K562 (cell line): ENCODE results near the gene ZNF709. TPM values are rescaled to one million over a fixed set of nuclear protein-coding genes. Genes with fewer than 3 reads are reported as not detected.

Experiments used
- ARHGAP35 ChIP-seq: fragments of 450-650 bp; IDR thresholded peaks from 2 replicates; pipeline ENCODE4 v1.6.1; 2018; ENCODE audit not compliant: partially characterized antibody
- ATF7 ChIP-seq: fragments of 450-650 bp; IDR thresholded peaks from 2 replicates; pipeline ENCODE4 v1.7.1; 2014; ENCODE audit warnings: mild to moderate bottlenecking, moderate library complexity
- BDP1 ChIP-seq: IDR thresholded peaks from 3 replicates; pipeline ENCODE4 v1.6.1; 2011; ENCODE audit not compliant: insufficient read length, insufficient read depth
- CBX3 ChIP-seq, 2 experiments: IDR thresholded peaks; 1 replicate in 1 of 2; 2 replicates in 1 of 2; pipeline ENCODE4 v1.6.1; 2012; ENCODE audit warnings: inconsistent platforms in 2 of 2, low read length in 2 of 2, borderline replicate concordance in 1 of 2, control low read depth in 1 of 2
- CHD1 ChIP-seq: fragments of 200-600 bp; sonication (generic); IDR thresholded peaks from one replicate; pipeline ENCODE4 v1.6.1; 2012; ENCODE audit warnings: mild to moderate bottlenecking, moderate library complexity, low read length, inconsistent platforms
- EGR1 ChIP-seq: fragments of 450-650 bp; conservative IDR thresholded peaks from 2 replicates; pipeline ENCODE4 v1.6.1; 2017; ENCODE audit warnings: mild to moderate bottlenecking
- FOXM1 ChIP-seq, 2 experiments: fragments of 450-650 bp in 1 of 2; sonication (generic) in 1 of 2; formaldehyde crosslinking in 1 of 2; IDR thresholded peaks; 2 replicates each; pipeline versions ENCODE4 v1.6.1 to v1.9.0; 2017 to 2022; ENCODE audit warnings: low read depth in 2 of 2, mild to moderate bottlenecking in 2 of 2, missing genetic modification reagents in 1 of 2, moderate library complexity in 1 of 2
- HEY1 ChIP-seq: fragments of 250-450 bp; sonication (Bioruptor Pico); IDR thresholded peaks from 2 replicates; pipeline ENCODE4 v1.5.0; 2020; ENCODE audit warnings: mild to moderate bottlenecking, moderate library complexity, borderline replicate concordance
- HMGXB4 ChIP-seq: sonication (generic); formaldehyde crosslinking; IDR thresholded peaks from 2 replicates; pipeline ENCODE4 v1.8.1; 2023; ENCODE audit warnings: mild to moderate bottlenecking, missing genetic modification reagents
- HNRNPH1 ChIP-seq: fragments of 200-400 bp; formaldehyde crosslinking; optimal IDR thresholded peaks from 2 replicates; pipeline ENCODE3; 2017; ENCODE audit warnings: low read depth, mild to moderate bottlenecking, low read length, moderate library complexity
- KAT7 ChIP-seq: sonication (generic); formaldehyde crosslinking; IDR thresholded peaks from 2 replicates; pipeline ENCODE4 v1.8.0; 2022; ENCODE audit warnings: missing genetic modification reagents, mild to moderate bottlenecking, borderline replicate concordance
- KAT8 ChIP-seq: fragments of 450-650 bp; IDR thresholded peaks from 2 replicates; pipeline ENCODE4 v1.6.1; 2016; ENCODE audit warnings: low read depth, mild to moderate bottlenecking
- MEF2D ChIP-seq: conservative IDR thresholded peaks from 2 replicates; pipeline ENCODE4 v1.6.1; 2016; ENCODE audit warnings: low read depth, missing genetic modification characterization, missing compliant biosample characterization
- MLX ChIP-seq, 2 experiments: fragments of 450-650 bp in 1 of 2; sonication (generic) in 1 of 2; formaldehyde crosslinking; conservative IDR thresholded peaks; 2 replicates each; pipeline versions ENCODE4 v1.4.0 to v1.8.1; 2020 to 2022; ENCODE audit warnings: mild to moderate bottlenecking in 1 of 2, missing genetic modification reagents in 1 of 2
- RBM39 ChIP-seq: fragments of 200-400 bp; formaldehyde crosslinking; optimal IDR thresholded peaks from 2 replicates; pipeline ENCODE3; 2018; ENCODE audit warnings: low read depth, low read length
- SNRNP70 ChIP-seq: fragments of 200-400 bp; formaldehyde crosslinking; optimal IDR thresholded peaks from 2 replicates; pipeline ENCODE3; 2017; ENCODE audit warnings: low read depth, low read length
- TAF7 ChIP-seq: fragments of 450-650 bp; IDR thresholded peaks from 2 replicates; pipeline ENCODE4 v1.6.1; 2016; ENCODE audit warnings: missing genetic modification characterization, missing compliant biosample characterization
- TRIM24 ChIP-seq, 2 experiments: fragments of 450-650 bp; IDR thresholded peaks; 2 replicates each; pipeline ENCODE4 v1.6.1; 2016
- ZBTB12 ChIP-seq: fragments of 250-450 bp; sonication (Bioruptor Pico); IDR thresholded peaks from 2 replicates; pipeline ENCODE4 v1.4.0; 2020
- ZBTB34 ChIP-seq: fragments of 250-450 bp; sonication (Bioruptor Pico); IDR thresholded peaks from 2 replicates; pipeline ENCODE4 v1.8.0; 2021; ENCODE audit warnings: mild to moderate bottlenecking, moderate library complexity
- ZC3H4 ChIP-seq: sonication (generic); formaldehyde crosslinking; IDR thresholded peaks from 2 replicates; pipeline ENCODE4 v1.9.0; 2021; ENCODE audit warnings: missing genetic modification reagents, borderline replicate concordance
- ZFPM2 ChIP-seq: fragments of 250-450 bp; sonication (Bioruptor Pico); IDR thresholded peaks from 2 replicates; pipeline ENCODE4 v1.5.1; 2022; ENCODE audit warnings: mild to moderate bottlenecking
- ZNF445 ChIP-seq: fragments of 250-450 bp; sonication (Bioruptor Pico); IDR thresholded peaks from 2 replicates; pipeline ENCODE4 v1.4.0; 2020; ENCODE audit warnings: low read depth, mild to moderate bottlenecking, moderate library complexity
- ZNF584 ChIP-seq: fragments of 200-800 bp; sonication (Bioruptor generic); IDR thresholded peaks from 2 replicates; pipeline ENCODE4 v1.6.1; 2016; ENCODE audit warnings: low read depth, mild to moderate bottlenecking, missing genetic modification characterization, missing compliant biosample characterization
- polyA plus RNA-seq, 8 experiments: library from polyadenylated mRNA; depleted of rRNA in 4 of 8; stranded (reverse) in 5 of 8; unstranded in 3 of 8; fragments of >200 nt; fragmentation: Nextera tagmentation in 2 of 8; fragmentation: Illumina TruSeq in 1 of 8; extraction: Ambion mirVana in 2 of 8; extraction: Trizol in 1 of 8; gene quantifications; 2 replicates each; pipeline versions ENCODE4 v1.2.1 to v1.2.3, GENCODE V29; 2011 to 2014; ENCODE audit warnings: inconsistent platforms in 1 of 8, missing spikeins in 1 of 8
- total RNA-seq, 7 experiments: library from RNA; depleted of rRNA in 6 of 7; stranded (reverse); fragments of >200 nt in 6 of 7; fragmentation: Illumina TruSeq in 2 of 7; extraction: Trizol in 2 of 7; gene quantifications; 2 replicates each; pipeline versions ENCODE4 v1.2.1 to v1.2.3, GENCODE V29; 2011 to 2021; ENCODE audit warnings: low replicate concordance in 1 of 7

ZNF709 gene
- total and polyA plus RNA-seq, 9 of the 15 experiments (the other 6 are each of a cell fraction or from before 2014, with no cell fraction given) = 0.07 to 0.69 (median 0.18) TPM

- TF ChIP-seq ZBTB34 (CRISPR knock-in tag) = no peak
- TF ChIP-seq FOXM1 (IDR thresholded peaks at IDR 0.05; ENCODE audit: low read depth) = no peak
- no peak for TF ChIP-seq FOXM1 (CRISPR knock-in tag; IDR thresholded peaks at IDR 0.05; ENCODE audit: low read depth)
- TF ChIP-seq ZNF445 (CRISPR knock-in tag) = no peak
- TF ChIP-seq HEY1 = no peak
- TF ChIP-seq CBX3 (IDR thresholded peaks at IDR 0.05; ENCODE audit: borderline replicate concordance in 1 of 2, low read length in 2 of 2) = no peak
- no peak for TF ChIP-seq MLX (CRISPR knock-in tag; conservative IDR thresholded peaks at IDR 0.05)
- no peak for TF ChIP-seq KAT8
- peak; percentile 60; the same call in 1 of the 2 replicates for TF ChIP-seq ATF7
- no peak for TF ChIP-seq ZC3H4 (CRISPR knock-in tag)
- TF ChIP-seq HNRNPH1 = no peak
- no peak for TF ChIP-seq ZNF584 (CRISPR knock-in tag)
- TF ChIP-seq TAF7 (tag) = no peak
- TF ChIP-seq BDP1 = no peak
- no peak for TF ChIP-seq ZFPM2 (CRISPR knock-in tag)
- peak; percentile 34; the same call in 1 of the 2 replicates for TF ChIP-seq EGR1
- TF ChIP-seq HMGXB4 (CRISPR knock-in tag) = no peak
- TF ChIP-seq ARHGAP35 = no peak
- TF ChIP-seq SNRNP70 = no peak
- no peak for TF ChIP-seq RBM39
- TF ChIP-seq MEF2D (tag) = no peak
- TF ChIP-seq CHD1 = peak; percentile 56
- TF ChIP-seq KAT7 (CRISPR knock-in tag) = no peak
- no peak for TF ChIP-seq TRIM24 (IDR thresholded peaks at IDR 0.05)
- no peak for TF ChIP-seq ZBTB12 (CRISPR knock-in tag)
Observed at GRCh38 chr19:12440541-12441316, 43.9 kb downstream of the ZNF709 start, which contains the start of gene ZNF443 (continued).
